ENCODE results near the gene SYCP2.

Gene SYCP2

DNA sequence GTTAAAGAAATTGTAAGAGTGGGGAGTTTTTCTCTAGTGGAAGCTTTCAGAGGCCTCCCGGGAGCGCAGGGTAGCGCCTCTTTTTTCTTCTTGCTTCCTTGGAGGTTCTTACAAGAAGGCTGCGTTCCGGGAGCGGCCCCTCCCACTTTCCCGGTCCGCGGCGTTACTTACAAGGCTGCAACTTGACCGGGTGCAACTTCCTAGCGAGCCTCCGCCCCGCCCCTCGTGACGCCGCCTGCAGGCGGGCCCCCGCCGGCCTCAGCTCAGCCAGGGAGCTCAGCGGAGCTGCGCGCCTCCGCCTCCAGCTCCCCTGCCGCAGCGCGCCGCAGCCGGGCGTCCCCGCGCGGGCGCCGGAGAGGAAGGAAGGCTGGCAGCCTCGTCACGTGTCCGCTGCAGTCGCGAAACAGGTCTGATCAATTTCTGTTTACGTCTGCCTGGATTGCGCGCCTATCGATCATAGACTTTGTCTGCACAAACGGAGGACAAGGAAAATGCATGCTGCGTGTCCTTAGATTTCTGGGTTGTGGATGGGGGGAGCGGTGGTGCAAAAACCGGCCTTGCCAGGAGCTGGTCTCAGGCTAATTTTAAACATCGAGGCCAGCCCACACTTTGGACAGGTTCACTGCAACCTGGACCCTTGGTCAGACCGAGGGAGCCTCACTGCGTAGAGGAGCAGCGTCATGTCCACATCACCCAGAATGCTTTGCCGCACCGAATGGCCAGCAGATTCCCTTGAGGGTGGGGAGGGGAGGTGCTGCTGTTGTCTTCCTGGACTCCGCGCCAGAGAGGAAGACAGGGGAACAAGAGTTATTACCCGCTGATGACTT lies 6.9 kb upstream of the SYCP2 start, which contains the start of the genes FAM217B and PPP1R3D:
TSS of gene FAM217B (plus strand) at position 261 of the 827 bp plus-strand sequence. CDS start 3,555 bp downstream, outside the sequence.
TSS of gene PPP1R3D (minus strand) at position 177 of the 827 bp plus-strand sequence. CDS start 374 bp downstream, outside the sequence.
- DNase-seq, result peak; percentile 67 to 77

DNA sequence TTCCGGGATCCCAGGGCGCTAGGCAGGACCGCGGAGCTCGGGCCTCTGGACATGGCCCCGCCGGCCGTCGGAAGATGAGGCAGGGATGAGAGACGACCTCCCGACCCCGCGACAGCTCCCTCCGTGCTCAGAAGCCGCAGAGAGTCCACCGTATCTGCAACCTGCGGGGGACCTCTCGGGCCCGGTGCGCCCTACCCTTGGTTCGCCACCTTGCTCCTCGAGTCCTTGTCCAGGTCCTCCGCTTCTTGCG lies 6.4 kb upstream of the SYCP2 start:
- no peak for DNase-seq

DNA sequence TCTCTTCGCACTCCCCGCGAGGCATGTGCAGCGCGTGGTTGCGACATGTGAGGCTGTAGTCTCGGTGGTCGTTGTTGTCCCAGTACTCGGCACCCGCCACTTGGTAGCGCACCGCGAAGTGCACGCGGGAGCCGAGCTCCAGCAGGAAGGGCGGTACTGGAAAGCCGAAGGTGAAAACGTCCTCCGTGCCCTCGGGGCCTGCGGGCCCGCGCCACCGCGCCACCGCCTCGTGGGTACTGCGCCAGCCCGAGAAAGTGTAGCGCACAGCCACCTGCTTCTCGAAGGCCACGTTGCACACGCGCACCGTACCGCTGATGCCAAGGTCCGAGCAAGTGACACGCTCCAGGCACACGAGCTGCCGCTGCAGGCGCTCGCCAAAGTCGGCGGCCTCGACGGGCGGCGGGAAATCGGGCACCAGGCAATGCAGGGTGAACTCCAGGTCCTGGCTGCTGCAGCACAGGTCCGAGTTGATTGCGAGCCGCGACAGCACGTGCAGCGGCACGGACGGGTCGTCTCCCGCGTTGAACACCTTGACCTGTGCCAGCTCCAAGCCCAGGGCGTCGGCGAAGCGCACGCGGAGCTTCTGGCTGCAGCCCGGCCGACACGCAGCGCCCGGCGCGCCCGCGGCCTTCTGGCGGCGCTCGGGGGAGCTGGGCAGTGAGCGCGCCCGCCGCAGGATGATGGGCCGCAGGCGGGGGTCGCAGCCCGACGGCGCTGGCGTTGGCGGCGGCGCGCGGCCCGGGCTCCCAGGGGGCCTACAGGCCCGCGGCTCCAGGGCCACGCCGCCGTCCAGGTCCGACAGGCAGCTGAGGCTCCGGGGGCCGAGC lies 5.8 kb upstream of the SYCP2 start:
- DNase-seq, result no peak

DNA sequence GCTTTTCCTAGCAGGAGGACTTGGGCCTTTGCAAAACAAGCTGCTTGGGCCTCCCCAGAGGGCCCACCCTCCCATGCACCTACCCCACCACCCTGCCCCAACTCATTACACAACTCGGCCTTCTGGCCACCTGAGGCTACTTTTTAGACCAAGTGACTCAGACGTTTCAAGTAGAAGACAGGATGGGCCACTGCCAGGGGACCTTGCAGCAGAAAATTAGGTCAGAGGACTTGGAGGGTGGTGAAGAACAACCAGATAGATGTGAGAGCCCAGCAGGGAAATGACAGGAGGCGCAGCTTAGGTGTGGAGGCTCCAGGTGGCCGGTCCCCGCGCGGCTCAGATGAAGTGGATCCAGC lies 5.2 kb upstream of the SYCP2 start:
- DNase-seq, result no peak

DNA sequence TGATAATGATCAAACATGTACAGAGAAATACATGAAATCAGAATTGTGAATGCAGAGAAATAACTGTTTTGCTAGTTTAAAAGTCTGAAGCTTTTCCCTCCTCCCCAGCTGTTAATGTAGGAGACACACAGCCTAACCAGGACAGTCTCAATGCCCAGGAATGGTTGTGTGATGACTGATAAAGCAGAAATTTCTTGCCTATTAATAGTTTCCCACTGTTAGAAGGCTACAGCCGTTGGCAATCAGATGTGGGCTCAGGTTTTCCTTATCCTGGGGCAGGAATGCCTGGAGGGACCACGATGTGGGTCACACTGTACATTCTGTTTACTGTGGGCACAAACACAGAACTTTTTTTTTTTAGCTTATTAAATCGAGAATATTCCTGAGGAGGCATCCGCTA lies 4.8 kb upstream of the SYCP2 start:
- DNase-seq, result no peak

DNA sequence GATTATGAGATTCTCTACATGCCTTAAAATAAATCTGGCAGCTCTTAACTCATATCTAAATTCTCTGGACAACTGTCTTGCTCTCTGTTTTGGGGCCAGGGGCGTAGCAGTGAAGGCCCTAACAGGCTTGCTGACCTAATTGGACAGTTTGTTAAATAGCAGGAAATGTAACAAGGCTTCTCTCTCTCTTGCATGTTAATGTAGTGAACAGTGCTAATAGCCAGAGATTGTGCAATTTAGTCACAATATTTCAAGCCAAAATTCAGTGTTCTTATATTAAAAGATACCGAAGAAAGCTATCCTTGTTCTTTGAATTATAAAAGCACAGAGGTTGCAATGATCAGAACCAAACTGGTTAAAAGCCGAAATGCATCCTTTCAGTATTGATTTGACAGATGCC lies 3.7 kb upstream of the SYCP2 start:
- DNase-seq, result no peak

DNA sequence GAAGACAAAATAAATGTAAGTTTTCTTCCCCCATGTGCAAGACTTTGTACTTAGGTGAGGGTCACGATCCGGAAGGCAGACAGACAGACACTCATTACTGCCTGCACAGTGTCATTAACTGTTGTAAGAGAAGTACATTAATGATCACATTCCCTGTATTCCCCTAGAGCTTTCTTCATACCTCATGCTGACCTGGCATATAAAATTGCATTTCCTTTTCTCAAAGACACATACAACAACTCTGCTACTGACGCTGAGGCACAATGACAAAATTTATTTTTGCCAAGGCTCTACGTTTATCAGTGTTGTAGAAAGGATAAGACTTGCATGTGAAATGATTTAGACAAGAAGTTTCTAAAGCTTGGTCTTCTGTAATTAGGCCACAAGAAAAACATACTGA lies 3.0 kb upstream of the SYCP2 start:
- DNase-seq, result no peak

DNA sequence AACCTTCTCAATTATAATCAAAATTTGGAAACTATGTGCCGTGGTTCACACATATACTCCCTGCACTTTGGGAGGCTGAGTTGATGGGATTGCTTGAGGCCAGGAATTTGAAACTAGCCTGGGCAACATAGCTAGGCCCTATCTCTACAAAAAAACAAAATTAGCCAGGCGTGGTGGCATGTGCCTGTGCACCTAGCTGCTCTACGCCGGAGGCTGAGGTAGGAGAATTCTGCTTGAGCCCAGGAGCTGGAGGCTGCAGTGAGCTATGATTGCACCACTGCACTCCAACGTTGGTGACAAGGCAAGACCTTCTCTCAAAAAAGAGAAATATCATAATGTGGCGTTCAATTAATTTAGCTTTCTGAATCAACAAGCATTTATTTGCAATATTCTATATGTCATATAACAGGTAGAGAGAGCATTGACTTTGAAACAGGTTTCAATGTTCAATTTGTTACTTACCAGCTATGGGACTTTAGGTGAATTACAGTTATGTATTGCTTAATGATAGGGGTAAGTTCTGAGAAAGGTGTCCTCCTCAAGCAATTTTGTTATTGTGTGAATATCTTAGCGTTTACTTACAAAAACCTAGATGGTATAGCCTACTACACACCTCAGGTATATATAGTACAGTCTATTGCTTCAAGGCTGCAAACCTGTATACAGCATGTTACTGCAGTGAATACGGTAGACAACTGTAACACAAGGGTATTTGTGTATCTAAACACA lies 2.2 kb upstream of the SYCP2 start:
- DNase-seq, result no peak

DNA sequence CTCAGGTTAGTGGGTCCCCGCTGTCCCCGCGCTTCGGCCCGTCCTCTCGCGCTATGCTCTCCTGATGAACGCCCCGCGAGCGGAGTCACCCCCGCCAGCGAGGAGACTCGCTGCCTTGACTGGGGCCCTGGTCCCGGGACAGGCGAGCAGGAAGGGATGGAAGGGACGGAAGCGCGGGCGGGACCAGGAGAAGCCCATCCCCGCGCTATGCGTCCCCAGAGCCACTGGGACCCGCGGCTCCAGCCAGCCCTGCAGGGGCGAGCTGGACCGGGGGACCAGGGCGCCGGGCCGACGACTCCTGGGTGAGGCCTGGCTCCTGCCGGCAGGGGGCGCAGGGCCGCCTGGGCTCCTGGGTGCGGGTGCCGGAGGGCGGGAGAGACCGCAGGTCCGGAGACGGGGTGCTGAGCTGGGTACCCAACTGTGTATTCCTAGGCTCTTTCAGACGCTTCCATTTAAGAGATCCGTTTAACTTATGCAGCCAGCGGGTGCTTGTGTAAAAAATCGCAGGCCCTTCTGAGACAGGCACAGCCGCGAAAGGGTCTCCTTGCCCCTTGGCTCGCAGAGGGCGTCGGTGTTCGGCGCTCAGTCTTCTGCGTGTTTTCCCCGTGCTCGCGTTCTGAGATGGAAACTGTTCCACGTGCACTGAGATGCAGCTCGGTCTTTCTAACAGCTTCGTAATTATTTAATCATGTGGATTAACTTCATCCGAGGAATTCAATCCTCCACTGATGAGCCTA lies 580 bp upstream of the SYCP2 start:
- DNase-seq, result peak; percentile 29 to 52

DNA sequence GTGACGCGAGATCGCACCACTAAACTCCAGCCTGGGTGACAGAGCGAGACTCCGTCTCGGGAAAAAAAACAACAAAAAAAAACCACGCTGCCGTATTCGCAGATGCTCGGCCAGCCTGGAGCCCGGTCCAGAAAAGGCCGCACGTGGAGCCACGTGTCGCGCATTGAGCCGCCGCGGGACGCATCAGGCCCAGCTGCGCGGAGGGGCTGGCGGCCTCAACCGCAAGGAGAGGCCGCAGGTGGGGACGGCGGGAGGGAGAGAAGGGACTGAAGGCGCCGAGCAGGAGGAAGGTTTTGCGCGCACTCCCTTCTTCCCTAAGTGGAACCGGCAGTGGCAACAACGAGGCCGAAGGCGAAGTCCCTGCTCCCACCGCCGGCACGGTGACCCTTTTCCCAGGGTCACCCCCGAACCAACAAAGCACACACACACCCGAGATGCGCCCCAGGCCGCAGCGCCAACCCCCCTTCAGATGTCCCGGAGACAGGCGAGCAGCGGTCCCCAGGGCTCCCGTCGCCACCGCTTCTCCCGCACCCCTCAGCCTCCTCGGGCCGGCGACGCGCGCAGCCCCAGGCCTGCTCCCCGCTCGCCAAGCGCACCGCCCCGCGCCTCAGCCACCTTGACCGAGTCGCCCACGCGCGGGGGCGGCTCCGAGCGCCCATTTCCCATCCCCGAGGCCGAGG lies 681 bp downstream of the SYCP2 start:
- no peak for DNase-seq

DNA sequence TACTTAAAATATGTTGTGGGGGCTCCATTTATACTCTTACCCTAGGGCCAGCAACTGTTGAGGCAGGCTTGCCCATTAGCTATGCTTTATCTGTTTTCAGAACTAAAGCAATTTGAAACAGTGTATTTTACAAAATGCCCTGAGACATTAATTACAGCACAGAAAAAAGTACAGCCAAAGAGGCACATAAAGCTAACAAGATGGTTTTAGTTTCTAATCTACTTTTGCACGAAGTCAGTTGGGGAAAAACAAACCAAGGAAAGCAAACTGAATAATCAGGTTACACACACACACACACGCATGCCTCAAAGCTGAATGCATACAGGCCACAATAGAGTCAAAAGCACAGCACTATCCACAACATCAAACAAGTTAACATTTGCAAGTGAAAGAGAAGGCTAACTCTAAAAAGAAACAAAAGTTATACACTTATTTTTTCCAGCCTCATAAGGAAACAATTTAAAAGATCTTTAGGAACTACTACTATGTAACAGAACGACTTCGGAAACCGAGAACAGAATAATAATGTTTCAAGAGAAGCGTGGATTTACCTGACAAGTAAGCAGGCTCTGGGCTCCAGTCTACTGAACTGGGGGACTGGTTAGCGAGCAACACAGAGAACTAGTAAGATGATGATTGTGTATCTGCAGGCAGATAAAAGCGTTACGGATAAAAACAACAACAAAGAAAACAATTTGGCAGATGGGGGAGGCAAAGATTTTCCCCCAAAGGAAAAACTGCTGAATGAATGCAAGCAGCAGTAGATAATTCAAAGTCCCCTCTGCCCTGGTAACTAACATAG lies 1.7 kb downstream of the SYCP2 start:
- DNase-seq, result no peak

DNA sequence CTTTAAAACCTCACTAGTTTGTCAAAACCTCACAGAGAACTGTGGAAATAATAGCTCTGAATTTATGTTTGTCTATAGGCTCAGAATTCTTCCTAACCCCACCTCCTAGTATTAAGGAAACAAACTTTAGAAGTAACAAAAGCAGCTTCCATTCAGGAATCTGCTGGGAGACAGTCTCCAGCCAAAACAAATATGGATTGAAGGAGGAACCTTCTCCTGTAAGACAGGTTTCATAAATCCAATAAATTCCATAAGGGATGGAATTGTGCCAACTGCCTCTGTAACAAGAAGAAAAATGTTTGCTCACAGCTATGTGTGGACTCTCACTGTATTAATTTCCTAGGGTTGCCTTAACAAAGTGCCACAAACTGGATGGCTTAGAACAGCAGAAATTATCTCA lies 7.5 kb downstream of the SYCP2 start:
- DNase-seq, result no peak

DNA sequence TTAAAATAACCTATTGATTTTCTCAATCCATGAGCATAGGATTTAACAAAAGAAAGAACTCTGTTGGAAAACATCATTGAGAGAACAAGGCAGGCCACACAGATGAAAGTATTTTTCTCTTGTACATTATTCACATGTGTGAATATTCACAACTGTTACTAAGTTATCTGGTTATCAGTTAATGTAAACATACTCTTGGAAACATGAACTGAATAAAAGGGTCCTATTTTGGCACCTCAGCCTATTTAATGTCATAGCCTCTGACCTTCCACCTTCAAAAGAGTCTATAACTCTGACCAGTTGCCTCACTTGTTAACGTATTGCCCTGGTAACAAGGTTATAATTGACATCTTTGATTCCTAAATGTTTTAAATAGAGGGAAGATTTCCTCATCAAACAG lies 8.1 kb downstream of the SYCP2 start:
- no peak for DNase-seq

DNA sequence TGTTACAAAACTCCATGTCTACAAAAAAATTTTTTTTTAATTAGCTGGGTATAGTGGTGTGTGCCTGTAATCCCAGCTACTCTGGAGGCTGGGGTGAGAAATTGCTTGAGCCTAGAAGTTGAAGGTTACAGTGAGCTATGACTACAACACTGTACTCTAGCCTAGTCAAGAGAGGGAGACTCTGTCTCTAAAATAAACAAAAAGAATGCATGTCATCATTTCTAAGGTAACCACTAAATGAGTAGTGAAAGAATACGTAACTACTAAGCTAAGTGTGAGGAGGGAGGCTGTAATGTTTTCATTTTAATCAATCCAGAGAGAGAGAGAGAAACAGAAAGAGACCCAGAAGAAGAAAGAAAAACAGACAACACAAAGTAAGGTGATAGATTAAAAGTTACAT lies 9.9 kb downstream of the SYCP2 start:
- no peak for DNase-seq

DNA sequence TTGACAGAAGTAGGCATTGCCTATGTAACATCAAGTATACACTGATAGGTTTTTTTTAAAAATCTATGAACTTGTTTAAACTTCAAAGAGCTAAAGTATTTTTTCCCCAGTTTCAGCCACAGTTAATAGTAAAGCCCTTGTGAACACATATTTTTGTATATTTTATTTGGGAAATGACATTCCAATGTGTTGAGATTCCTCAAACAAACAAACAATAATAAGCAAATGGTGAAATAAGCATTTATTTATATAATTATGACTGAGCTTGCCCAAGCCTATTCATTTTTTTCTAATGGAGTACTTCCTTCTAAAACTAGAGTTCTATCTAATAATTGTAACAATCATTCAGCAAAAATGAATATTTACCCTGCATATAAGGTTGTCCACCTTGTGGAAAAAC lies 12.5 kb downstream of the SYCP2 start:
- no peak for DNase-seq

DNA sequence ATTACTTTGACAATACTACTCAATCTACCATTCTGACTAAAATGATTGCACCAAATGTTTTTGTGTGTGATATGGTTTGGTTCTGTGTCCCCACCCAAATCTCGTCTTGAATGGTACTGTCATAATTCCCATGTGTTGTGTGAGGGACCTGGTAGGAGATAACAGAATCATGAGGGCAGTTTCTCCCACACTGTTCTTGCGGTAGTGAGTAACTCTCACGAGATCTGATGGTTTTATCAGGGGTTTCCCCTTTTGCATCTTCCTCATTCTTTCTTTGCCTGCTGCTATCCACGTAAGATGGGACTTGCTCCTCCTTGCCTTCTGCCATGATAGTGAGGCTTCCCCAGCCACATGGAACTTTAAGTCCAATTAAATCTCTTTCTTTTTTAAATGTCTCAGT lies 20.8 kb downstream of the SYCP2 start:
- no peak for DNase-seq

DNA sequence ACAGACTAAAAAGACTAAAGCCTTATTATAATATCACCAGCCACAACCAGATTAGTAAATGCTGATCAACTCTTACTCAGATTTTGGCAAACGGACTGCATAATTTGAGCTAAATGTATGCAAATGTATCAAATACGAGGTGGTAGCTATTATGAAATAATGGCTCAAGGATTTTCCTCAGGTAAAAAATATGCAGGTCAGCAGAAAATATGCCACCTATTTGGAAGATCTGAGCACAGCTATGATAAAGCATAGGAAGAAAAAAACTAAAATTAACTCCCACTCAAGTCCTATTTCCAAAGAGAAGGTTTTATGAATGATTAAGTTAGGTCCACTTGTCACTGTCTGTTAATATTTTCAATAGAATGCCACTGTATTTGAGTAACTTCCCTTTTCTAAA lies 22.4 kb downstream of the SYCP2 start:
- no peak for DNase-seq

DNA sequence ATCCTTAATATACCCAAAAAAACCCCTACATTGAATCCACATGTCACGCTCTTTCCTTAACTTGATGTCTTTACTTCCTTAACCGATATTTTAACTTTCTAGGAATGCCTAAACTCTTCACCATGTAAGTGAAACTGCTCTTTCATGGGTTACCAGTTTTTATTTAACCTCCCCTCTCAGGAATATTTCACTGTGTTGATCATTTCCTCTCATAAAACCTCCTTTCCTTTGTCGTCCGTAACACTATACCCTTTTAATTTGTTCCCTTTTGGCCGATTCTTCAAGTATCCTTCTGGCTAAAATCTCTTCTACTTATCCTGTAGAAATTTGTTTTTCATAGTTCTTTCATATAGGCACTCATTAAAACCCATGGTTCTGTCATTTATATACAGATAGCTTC lies 24.6 kb downstream of the SYCP2 start:
- no peak for DNase-seq

DNA sequence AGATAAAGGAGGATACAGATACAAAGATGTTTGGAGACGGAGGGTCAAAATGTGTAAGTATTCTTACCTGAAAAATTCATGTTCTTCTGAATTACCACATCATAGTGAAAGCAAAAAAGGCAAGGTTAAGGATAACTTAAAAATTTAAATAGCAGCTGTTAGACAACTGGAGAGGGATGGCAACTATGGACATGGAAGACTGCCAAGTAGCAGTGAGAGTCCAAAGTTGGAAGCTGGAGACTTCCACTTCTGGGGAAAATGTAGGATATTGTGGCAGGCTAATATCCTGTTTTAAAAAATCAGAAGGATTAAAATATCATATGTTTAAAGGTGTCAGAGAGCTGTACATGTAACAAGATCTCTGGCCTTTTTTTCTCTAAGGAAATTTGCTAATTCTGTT lies 29.8 kb downstream of the SYCP2 start:
- no peak for DNase-seq

DNA sequence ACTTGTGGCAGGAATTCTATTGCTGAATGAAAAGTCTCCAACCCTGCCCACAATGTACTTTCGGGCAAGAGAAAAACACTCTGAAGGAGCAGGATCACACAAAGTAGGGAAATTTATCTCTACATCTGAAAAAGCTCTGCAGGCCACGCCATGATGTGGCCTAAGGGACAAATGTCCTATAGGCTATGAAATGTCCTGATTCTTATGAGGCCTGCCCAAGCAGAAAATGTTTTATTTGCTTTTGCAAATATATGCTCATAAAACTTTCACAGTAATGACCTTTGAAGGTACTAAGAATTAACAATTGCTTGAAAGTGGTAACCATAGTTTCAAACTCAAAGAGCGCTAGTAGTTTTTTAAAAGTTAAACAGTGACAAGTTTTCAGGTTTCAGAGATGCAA lies 31.0 kb downstream of the SYCP2 start:
- DNase-seq, result no peak

DNA sequence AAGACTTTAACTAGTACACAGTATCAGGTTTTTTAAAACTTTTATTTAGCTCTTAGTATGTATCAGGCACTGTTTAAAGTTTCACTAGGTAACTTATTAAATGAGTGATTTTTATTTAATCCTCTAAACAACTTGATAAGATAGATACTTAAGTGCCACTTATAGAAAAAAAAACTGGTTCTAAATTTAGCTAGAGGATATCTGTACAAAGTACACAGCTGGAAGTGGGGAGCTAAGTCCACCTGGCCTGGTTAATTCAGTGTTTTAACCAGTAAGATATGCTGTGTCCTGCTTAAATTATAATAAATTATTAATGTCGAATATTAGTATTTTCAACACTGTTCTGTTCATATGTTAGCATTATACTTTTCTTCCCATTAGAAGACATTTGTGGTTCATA lies 37.5 kb downstream of the SYCP2 start:
- DNase-seq, result no peak

DNA sequence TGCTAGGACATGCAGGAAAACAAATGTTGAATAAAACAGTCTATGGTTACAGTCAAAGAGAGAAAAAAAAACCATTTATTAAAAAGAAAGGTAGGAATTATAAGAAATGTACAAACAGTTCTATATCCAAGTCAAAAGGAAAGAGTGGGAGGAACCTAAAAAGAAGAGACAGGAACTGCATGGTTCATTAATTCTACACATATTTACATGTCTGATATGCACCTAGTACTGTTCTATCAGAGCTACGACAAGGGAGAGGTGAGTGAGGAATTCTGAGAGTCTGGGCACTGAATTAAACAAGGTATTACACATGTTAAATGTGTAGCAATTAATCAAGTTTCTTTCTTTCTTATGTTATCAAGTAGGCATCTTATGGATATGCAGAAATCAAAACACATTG lies 41.9 kb downstream of the SYCP2 start:
- DNase-seq, result no peak

All from NCI-H187 (cell line).